Muscle of back (tissue), 11 donors: Measurements from ENCODE around the gene RIMBP2. TPM values are rescaled to one million over a fixed set of nuclear protein-coding genes. Genes with fewer than 3 reads are reported as not detected.

Source experiments
- DNase-seq, 3 donors: peaks; one replicate each; pipeline versions ENCODE4 v3.0.0 to v3.0.0-alpha.2; 2013
- polyA plus RNA-seq, 10 donors: library from polyadenylated mRNA; unstranded; fragments of 120-200 nt; gene quantifications; one replicate each; pipeline ENCODE4 v1.2.1, GENCODE V29; 2013; ENCODE audit not compliant: insufficient read length in 10 of 10

RIMBP2 gene
- polyA plus RNA-seq, 10 donors, result 0.62 to 2.1 (median 1.2) TPM

DNA sequence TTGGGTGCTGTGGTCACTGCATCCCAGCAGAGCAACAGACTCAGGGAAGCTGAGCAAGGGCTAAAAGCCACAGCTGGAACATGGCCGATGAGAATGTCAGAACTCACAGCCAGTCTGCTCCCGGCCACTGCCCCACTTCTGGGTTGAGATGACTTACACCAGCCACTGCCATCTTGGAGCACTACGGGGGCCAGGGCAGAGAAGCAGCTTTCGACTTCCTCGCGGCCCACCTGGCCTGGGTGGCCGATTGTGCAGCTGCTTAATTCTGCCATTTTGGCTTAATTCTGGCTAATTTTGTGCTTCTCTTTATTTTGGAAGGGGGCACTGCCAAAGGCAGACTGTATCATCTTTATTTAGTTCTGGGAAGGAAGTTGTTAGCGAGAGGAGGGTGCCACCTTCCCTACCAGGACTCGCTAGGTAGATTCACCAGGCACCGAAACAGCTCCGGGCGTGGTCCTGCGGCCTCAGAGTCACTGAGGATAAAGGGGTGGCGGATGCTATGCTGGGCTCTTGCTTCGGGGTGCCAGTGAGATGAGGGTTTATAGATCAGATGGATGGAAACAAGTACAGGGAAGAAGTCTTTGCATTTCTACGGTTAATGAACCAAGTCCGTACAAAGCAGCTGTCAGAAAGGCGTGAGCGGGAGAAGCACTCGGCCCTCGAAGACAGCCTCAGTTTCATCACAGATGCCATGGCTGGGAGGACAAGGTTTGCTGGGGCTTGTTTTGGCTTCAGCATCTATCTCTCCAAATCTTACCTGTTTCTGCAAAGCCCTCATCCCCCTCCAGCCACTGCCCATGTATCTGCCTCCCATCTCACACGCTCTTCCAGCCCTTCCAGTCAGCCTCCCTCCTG, 230.6 kb downstream of the RIMBP2 start:
- no peak for DNase-seq

DNA sequence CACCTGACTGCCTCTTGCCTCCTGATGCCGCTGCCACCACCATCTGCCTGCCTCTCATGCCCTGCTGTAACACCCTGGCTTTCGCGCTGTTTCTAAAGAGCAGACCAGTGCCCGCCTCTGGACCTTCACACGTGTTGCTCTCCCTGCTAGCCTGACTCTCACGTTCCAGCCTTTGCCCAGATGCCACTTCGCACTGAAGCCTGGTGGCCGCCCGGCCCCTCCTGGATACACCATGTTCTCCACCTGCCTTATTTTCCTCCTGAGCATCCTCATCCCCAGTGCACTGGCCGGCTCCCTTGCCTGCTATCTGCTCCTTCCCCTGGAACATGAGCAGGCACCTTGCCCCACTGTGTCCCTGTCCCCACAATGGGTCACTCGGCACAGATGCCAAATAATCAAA, 231.9 kb downstream of the RIMBP2 start:
- no peak for DNase-seq

GRCh38 chr12:130483616-130484180, 232.4 kb downstream of the RIMBP2 start:
- no peak for DNase-seq

GRCh38 chr12:130482448-130482847, 233.7 kb downstream of the RIMBP2 start:
- DNase-seq, result no peak

GRCh38 chr12:130481392-130481879, 234.7 kb downstream of the RIMBP2 start:
- DNase-seq, result no peak

DNA sequence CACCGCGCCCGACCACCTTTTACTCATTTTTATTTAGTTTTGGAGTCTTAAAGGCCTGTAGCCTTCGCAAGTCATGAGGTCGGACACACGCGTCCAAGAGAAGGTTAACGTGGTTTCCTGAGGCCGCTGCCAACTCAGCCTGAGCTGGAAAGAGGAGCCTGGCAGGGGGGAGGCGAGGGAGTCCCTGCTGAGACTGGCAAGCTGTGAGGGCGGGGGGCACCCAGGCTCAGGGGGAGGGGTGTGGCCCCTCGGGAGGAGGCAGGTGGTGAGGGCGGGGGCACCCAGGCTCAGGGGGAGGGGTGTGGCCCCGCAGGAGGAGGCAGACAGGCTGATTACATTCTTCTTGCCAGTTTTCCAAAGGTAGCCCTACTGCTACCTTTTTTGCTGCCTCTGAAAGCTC, 235.2 kb downstream of the RIMBP2 start:
- no peak for DNase-seq

- DNase-seq, result no peak
These were observed 235.9 kb downstream of the RIMBP2 start for GRCh38 chr12:130480231-130480630.

GRCh38 chr12:130479401-130480125, 236.5 kb downstream of the RIMBP2 start:
- no peak for DNase-seq

GRCh38 chr12:130478786-130479185, 237.3 kb downstream of the RIMBP2 start:
- DNase-seq, result peak; percentile 19 to 64 (median 29)

DNA sequence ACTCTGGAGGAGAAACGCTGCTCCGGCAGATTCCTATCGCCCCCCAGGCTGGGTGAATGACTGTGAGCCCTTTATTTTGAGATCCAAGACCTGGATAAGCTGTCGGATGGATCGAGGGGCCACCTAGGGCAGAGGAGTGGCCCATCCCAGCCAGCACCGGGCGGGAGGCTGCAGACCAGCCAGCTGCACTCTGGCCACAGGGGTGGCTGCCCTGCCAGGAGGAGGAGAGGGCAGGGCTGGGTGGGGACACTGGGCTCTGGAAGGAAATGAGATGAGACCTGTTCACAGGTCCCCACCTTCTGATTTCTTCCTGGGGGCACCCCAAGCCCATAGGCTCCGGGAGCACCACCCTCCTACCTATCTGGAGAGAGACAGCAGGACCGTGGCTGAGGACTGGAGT, 238.4 kb downstream of the RIMBP2 start:
- DNase-seq, result no peak

DNA sequence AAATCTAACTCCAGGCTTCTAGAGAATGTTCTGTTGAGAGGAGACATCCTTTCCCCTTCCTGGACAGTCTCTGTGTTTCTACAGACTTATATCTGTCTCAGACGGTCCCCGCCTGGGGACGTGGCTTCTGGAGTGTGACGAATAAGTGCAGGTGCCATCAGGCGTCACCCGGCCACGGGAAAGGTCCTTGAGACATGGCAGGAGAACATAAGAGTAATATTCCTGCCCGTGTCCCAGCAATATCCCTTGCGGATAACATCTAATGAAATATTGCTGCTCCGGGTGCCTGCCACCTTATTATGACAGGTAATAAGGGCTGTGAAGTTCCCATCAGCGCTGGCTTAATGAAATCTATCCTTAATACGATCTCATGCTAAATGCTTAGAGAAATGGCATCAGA, 238.8 kb downstream of the RIMBP2 start:
- DNase-seq, result no peak

GRCh38 chr12:130476451-130477135, 239.5 kb downstream of the RIMBP2 start:
- DNase-seq, result peak in 1 of 3 donors; percentile 25

GRCh38 chr12:130474599-130475269, 241.4 kb downstream of the RIMBP2 start:
- DNase-seq, result no peak

- DNase-seq, result no peak
These were observed 242.8 kb downstream of the RIMBP2 start for GRCh38 chr12:130473266-130473665.

DNA sequence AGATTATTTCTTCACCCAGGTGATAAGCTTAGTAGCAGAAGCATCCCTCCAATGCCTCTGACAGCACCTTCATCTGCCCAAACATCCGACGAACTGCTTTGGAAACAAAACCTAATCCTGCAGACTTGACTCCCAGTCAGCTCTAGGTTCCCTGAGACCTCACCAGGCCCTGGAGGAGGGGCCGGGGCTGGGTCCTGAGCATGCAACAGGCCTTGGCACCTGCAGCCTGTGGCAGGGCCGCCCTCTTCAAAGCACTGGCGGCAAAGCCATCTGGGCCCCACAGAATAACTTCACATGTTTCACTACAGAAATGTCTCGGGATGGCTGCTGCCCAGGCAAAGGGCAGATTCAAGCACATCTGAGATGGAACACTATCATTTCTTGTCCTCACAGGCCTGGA, 245.1 kb downstream of the RIMBP2 start:
- DNase-seq, result no peak

DNA sequence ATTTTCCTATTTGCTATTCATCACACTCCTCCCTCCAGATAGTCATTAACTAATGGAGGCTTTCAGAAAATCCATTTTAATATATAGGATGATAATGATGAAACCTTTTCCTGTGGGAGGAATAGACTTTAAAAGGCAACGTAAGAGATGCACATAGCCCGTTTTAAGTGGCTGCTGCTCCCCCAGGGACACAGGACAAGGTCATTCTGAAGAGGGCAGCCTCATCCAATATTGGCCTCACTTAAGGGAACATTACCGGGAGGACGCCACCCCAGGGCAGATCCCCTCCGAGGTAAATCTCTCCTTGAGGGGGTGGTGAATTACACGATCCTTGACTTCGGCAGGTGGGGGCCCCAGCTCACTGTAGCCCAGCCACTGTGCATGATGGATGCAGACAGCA, 246.5 kb downstream of the RIMBP2 start:
- DNase-seq, result no peak

- no peak for DNase-seq
These were observed 247.3 kb downstream of the RIMBP2 start for GRCh38 chr12:130468700-130469245.

DNA sequence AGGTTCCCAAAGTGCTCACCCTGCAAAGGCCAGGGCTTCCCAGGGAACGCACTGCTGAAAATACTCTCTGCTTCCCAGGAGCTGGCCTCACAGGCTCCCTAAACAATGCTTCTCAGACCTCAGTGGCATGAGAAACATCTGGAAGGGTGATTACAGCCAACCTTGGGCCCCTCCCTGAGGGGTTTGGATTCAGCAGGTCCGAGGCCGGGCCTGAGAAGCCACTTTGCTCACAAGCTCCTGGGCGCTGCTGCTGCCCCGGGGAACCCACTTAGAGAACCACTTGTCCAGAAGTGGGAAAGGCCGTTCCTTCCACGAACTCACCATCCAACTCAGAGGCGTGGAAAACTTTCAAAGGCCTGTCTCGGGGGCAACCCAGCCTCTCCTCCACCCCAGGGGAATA, 247.9 kb downstream of the RIMBP2 start:
- DNase-seq, result no peak

- no peak for DNase-seq
These were observed 250.5 kb downstream of the RIMBP2 start for GRCh38 chr12:130465626-130466025.

DNA sequence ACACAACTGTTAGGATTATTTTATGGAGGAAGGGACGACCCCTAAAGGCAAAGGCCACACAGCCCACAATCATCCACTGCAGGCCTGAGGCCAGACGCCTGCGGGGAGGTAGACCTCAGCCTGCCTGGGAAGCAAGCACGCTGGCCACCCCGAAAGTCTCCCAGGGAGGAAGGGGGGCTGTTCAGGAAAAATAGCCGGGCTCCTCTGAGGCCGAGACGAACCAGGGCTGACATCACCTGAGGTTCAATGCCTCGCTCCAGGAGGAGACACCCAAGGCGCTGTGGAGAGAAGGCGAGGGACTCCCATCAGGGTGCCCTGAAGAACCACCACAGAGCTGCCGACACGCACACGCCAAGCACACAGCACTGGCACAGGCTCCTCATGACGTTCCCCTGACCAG, 251.1 kb downstream of the RIMBP2 start:
- DNase-seq, result no peak
